ENCODE results near the gene TSPAN4. TPM values are rescaled to one million over a fixed set of nuclear protein-coding genes. Genes with fewer than 3 reads are reported as not detected.

TSPAN4 gene
- total and polyA plus RNA-seq, 2 of the 13 experiments (the other 11 are each of a cell fraction or from before 2014, with no cell fraction given) = 31.7 to 68.3 TPM

GRCh38 chr11:838441-839279 lies 4.0 kb upstream of the TSPAN4 start (continued):
- TF ChIP-seq, protein P1, sequence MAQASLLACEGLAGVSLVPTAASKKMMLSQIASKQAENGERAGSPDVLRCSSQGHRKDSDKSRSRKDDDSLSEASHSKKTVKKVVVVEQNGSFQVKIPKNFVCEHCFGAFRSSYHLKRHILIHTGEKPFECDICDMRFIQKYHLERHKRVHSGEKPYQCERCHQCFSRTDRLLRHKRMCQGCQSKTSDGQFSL (CRISPR knock-in tag; IDR thresholded peaks at IDR 0.05) = peak; percentile 88; the same call in 1 of the 2 replicates
- TF ChIP-seq, protein P2, sequence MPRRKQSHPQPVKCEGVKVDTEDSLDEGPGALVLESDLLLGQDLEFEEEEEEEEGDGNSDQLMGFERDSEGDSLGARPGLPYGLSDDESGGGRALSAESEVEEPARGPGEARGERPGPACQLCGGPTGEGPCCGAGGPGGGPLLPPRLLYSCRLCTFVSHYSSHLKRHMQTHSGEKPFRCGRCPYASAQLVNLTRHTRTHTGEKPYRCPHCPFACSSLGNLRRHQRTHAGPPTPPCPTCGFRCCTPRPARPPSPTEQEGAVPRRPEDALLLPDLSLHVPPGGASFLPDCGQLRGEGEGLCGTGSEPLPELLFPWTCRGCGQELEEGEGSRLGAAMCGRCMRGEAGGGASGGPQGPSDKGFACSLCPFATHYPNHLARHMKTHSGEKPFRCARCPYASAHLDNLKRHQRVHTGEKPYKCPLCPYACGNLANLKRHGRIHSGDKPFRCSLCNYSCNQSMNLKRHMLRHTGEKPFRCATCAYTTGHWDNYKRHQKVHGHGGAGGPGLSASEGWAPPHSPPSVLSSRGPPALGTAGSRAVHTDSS (CRISPR knock-in tag; conservative IDR thresholded peaks at IDR 0.05) = no peak
- TF ChIP-seq ZNF580 (CRISPR knock-in tag; IDR thresholded peaks at IDR 0.05; ENCODE audit: borderline replicate concordance, low read depth) (peak; percentile 82; the same call in 1 of the 2 replicates), ZNF205 (CRISPR knock-in tag; IDR thresholded peaks at IDR 0.05) (0 out of 2 replicates have a peak, but pooled peaks have one; percentile 42), SOX5 (CRISPR knock-in tag; IDR thresholded peaks at IDR 0.05; ENCODE audit: borderline replicate concordance) (peak; percentile 43; the same call in 1 of the 2 replicates), ZNF34 (CRISPR knock-in tag; IDR thresholded peaks at IDR 0.05; ENCODE audit: borderline replicate concordance) (0 out of 2 replicates have a peak, but pooled peaks have one; percentile 34), KDM5A (IDR thresholded peaks at IDR 0.05; ENCODE audit: borderline replicate concordance, low read length) (no peak), KLF11 (CRISPR knock-in tag; IDR thresholded peaks at IDR 0.05) (peak; percentile 80; the same call in 1 of the 2 replicates), PAF1 (CRISPR knock-in tag; IDR thresholded peaks at IDR 0.05) (no peak), UBTF (CRISPR knock-in tag; IDR thresholded peaks at IDR 0.05) (peak; percentile 66), MEF2D (CRISPR knock-in tag; IDR thresholded peaks at IDR 0.05) (0 out of 2 replicates have a peak, but pooled peaks have one; percentile 34), ZNF788 (CRISPR knock-in tag; IDR thresholded peaks at IDR 0.05; ENCODE audit: borderline replicate concordance) (peak; percentile 87; the same call in 1 of the 2 replicates), ZNF33B (CRISPR knock-in tag; IDR thresholded peaks at IDR 0.05) (no peak), ZBTB38 (CRISPR knock-in tag; IDR thresholded peaks at IDR 0.05) (peak; percentile 60), KLF12 (CRISPR knock-in tag; IDR thresholded peaks at IDR 0.05; ENCODE audit: borderline replicate concordance) (peak; percentile 27; the same call in 1 of the 2 replicates), NR2C2 (CRISPR knock-in tag; IDR thresholded peaks at IDR 0.05; ENCODE audit: borderline replicate concordance) (peak; percentile 68), ZNF10 (CRISPR knock-in tag; IDR thresholded peaks at IDR 0.05; ENCODE audit: borderline replicate concordance, low read depth) (no peak), TMF1 (CRISPR knock-in tag; IDR thresholded peaks at IDR 0.05; ENCODE audit: low read depth) (no peak), CEBPB (IDR thresholded peaks at IDR 0.05; ENCODE audit: borderline replicate concordance, low read depth, low read length) (no peak), NFYC (CRISPR knock-in tag; IDR thresholded peaks at IDR 0.05) (peak; percentile 32; the same call in 1 of the 2 replicates), MXD3 (CRISPR knock-in tag; IDR thresholded peaks at IDR 0.05) (peak; percentile 81; the same call in 1 of the 2 replicates)
- TF ChIP-seq, protein P3, sequence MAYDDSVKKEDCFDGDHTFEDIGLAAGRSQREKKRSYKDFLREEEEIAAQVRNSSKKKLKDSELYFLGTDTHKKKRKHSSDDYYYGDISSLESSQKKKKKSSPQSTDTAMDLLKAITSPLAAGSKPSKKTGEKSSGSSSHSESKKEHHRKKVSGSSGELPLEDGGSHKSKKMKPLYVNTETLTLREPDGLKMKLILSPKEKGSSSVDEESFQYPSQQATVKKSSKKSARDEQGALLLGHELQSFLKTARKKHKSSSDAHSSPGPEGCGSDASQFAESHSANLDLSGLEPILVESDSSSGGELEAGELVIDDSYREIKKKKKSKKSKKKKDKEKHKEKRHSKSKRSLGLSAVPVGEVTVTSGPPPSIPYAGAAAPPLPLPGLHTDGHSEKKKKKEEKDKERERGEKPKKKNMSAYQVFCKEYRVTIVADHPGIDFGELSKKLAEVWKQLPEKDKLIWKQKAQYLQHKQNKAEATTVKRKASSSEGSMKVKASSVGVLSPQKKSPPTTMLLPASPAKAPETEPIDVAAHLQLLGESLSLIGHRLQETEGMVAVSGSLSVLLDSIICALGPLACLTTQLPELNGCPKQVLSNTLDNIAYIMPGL (CRISPR knock-in tag; IDR thresholded peaks at IDR 0.05; ENCODE audit: borderline replicate concordance in 1 of 2, low read depth in 1 of 2) = peak; percentile 65 to 86
